ENCODE results near the gene PICALM.

Gene PICALM

GRCh38 chr11:86068138-86068871 is 579 bp downstream of the PICALM start:
- TF ChIP-seq, protein P1, sequence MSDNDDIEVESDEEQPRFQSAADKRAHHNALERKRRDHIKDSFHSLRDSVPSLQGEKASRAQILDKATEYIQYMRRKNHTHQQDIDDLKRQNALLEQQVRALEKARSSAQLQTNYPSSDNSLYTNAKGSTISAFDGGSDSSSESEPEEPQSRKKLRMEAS (IDR thresholded peaks at IDR 0.05), result peak; percentile 9; the same call in 1 of the 2 replicates
- TF ChIP-seq CREB1 (IDR thresholded peaks at IDR 0.05; ENCODE audit: low read depth) (no peak), RAD21 (IDR thresholded peaks at IDR 0.05; ENCODE audit: low read depth) (no peak), TCF12 (IDR thresholded peaks at IDR 0.05; ENCODE audit: low read depth) (no peak), YY1 (IDR thresholded peaks at IDR 0.05; ENCODE audit: low read depth) (0 out of 2 replicates have a peak, but pooled peaks have one; percentile 25), ZBTB7A (IDR thresholded peaks at IDR 0.05; ENCODE audit: low read depth) (peak; percentile 62; the same call in 1 of the 2 replicates), NFIC (IDR thresholded peaks at IDR 0.05) (no peak), FOXM1 (IDR thresholded peaks at IDR 0.05; ENCODE audit: borderline replicate concordance, low read depth) (no peak), REST (IDR thresholded peaks at IDR 0.05; ENCODE audit: low read depth) (no peak), TAF1 (IDR thresholded peaks at IDR 0.05; ENCODE audit: low read depth) (no peak), EP300 (IDR thresholded peaks at IDR 0.05; ENCODE audit: borderline replicate concordance) (no peak), EGR1 (IDR thresholded peaks at IDR 0.05) (no peak), CEBPB (IDR thresholded peaks at IDR 0.05) (no peak), TEAD4 (IDR thresholded peaks at IDR 0.05) (no peak)
- TF ChIP-seq, protein P2, sequence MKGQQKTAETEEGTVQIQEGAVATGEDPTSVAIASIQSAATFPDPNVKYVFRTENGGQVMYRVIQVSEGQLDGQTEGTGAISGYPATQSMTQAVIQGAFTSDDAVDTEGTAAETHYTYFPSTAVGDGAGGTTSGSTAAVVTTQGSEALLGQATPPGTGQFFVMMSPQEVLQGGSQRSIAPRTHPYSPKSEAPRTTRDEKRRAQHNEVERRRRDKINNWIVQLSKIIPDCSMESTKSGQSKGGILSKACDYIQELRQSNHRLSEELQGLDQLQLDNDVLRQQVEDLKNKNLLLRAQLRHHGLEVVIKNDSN (IDR thresholded peaks at IDR 0.05), result no peak

- TF ChIP-seq TEAD4 (IDR thresholded peaks at IDR 0.05) (no peak), EP300 (IDR thresholded peaks at IDR 0.05; ENCODE audit: borderline replicate concordance) (no peak), NFIC (IDR thresholded peaks at IDR 0.05) (no peak), CEBPB (IDR thresholded peaks at IDR 0.05) (no peak), EGR1 (IDR thresholded peaks at IDR 0.05) (no peak), YY1 (IDR thresholded peaks at IDR 0.05; ENCODE audit: low read depth) (no peak), TAF1 (IDR thresholded peaks at IDR 0.05; ENCODE audit: low read depth) (no peak), REST (IDR thresholded peaks at IDR 0.05; ENCODE audit: low read depth) (no peak), ZBTB7A (IDR thresholded peaks at IDR 0.05; ENCODE audit: low read depth) (no peak), RAD21 (IDR thresholded peaks at IDR 0.05; ENCODE audit: low read depth) (no peak), CREB1 (IDR thresholded peaks at IDR 0.05; ENCODE audit: low read depth) (no peak), FOXM1 (IDR thresholded peaks at IDR 0.05; ENCODE audit: borderline replicate concordance, low read depth) (no peak), TCF12 (IDR thresholded peaks at IDR 0.05; ENCODE audit: low read depth) (no peak)
- TF ChIP-seq, protein P1 (IDR thresholded peaks at IDR 0.05), result no peak
- TF ChIP-seq, protein P2 (IDR thresholded peaks at IDR 0.05), result no peak
Measured at GRCh38 chr11:86067851-86068137, 1.1 kb downstream of the PICALM start.

DNA sequence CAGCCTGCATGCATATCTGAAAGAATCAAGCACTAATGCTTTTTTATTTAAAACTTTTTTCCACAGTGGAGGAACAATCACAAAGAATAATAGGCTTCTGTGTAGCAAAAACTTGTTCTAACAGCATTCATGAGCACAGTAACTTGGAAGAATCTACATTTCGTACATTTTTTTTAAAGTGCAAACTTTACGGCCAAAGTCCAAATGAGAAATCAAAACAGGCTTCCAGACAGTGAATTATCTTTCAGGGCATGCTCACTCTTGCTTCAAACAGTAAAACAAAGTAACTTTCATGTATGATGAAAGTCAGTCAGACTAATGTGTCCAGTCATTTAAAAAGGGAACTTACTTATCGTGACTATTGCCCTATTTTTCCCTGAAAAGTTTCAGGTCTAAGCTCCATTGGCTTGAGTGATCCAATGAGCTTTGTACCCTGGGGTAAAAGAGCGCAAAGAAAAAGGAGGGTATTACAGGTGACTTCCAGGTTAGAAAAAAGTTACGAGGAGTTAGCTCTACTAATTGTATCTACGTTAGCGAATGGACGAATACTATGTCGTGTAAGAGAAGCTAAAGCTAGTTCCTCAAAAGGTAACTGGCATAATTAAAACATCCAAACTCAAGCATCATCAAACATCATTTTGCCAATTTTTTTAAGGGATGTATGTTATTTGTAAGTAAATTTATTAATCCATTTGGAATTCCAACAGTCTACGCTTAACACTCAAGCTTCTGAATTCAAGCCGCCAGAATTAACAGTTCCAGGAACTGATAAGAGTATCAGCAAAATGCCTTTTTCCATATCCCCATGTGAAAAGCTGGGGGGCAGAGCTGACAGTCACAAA is 1.7 kb downstream of the PICALM start:
- TF ChIP-seq NFIC (IDR thresholded peaks at IDR 0.05) (no peak), TAF1 (IDR thresholded peaks at IDR 0.05; ENCODE audit: low read depth) (no peak), FOXM1 (IDR thresholded peaks at IDR 0.05; ENCODE audit: borderline replicate concordance, low read depth) (no peak), EGR1 (IDR thresholded peaks at IDR 0.05) (no peak), RAD21 (IDR thresholded peaks at IDR 0.05; ENCODE audit: low read depth) (no peak), TEAD4 (IDR thresholded peaks at IDR 0.05) (no peak), ZBTB7A (IDR thresholded peaks at IDR 0.05; ENCODE audit: low read depth) (no peak), CREB1 (IDR thresholded peaks at IDR 0.05; ENCODE audit: low read depth) (no peak), CEBPB (IDR thresholded peaks at IDR 0.05) (no peak), YY1 (IDR thresholded peaks at IDR 0.05; ENCODE audit: low read depth) (no peak), REST (IDR thresholded peaks at IDR 0.05; ENCODE audit: low read depth) (no peak), TCF12 (IDR thresholded peaks at IDR 0.05; ENCODE audit: low read depth) (no peak), EP300 (IDR thresholded peaks at IDR 0.05; ENCODE audit: borderline replicate concordance) (no peak)
- TF ChIP-seq, protein P2 (IDR thresholded peaks at IDR 0.05), result no peak
- TF ChIP-seq, protein P1 (IDR thresholded peaks at IDR 0.05), result no peak
